Memory B cell (primary cell): Measurements from ENCODE around the gene RASD1.
A peak's percentile ranks its signal among the peaks of the same experiment; 100 is the strongest.

Experiments
- ATAC-seq: fragments of 150-1000 bp; cut with Tn5 transposase; 2 replicates; pipeline ENCODE4 v1.10.0; 2021; ENCODE audit warnings: low read depth, mild to moderate bottlenecking, moderate library complexity
- DNase-seq, 2 donors: peaks; one replicate each; pipeline ENCODE4 v3.0.0; 2022; ENCODE audit warnings: low spot score in 2 of 2
- H3K27ac Mint-ChIP-seq: one replicate; pipeline ENCODE4 v1.8.0; 2022; ENCODE audit warnings: mild to moderate bottlenecking, moderate library complexity, mixed read lengths
- H3K27me3 Mint-ChIP-seq: one replicate; pipeline ENCODE4 v1.8.0; 2022; ENCODE audit warnings: mixed read lengths
- H3K36me3 Mint-ChIP-seq: one replicate; pipeline ENCODE4 v1.8.0; 2022; ENCODE audit warnings: mild to moderate bottlenecking, mixed read lengths
- H3K4me1 Mint-ChIP-seq: one replicate; pipeline ENCODE4 v1.8.0; 2022; ENCODE audit warnings: mixed read lengths
- H3K4me3 Mint-ChIP-seq: one replicate; pipeline ENCODE4 v1.8.0; 2022; ENCODE audit warnings: mild to moderate bottlenecking, moderate library complexity, mixed read lengths
- H3K9me3 Mint-ChIP-seq: one replicate; pipeline ENCODE4 v1.8.0; 2022; ENCODE audit warnings: mixed read lengths

RASD1 gene

GRCh38 chr17:17509601-17510425, 13.6 kb upstream of the RASD1 start:
- peaks cover 2% of the 10 kb centered on the region for H3K27me3 Mint-ChIP-seq
- ATAC-seq (no peak), DNase-seq (no peak)
- no peaks in the 10 kb centered on the region for H3K36me3 Mint-ChIP-seq
- peaks cover 4% of the 10 kb centered on the region for H3K4me1 Mint-ChIP-seq
- H3K27ac Mint-ChIP-seq = peak overlapping the region; percentile 75
- H3K4me3 Mint-ChIP-seq = no peak overlapping the region
- no peaks in the 10 kb centered on the region for H3K9me3 Mint-ChIP-seq

- ATAC-seq (no peak), DNase-seq (no peak)
- Mint-ChIP-seq H3K27me3 (peaks cover 2% of the 10 kb centered on the region), H3K27ac (no peak overlapping the region), H3K4me1 (peaks cover 4% of the 10 kb centered on the region), H3K36me3 (no peaks in the 10 kb centered on the region), H3K9me3 (no peaks in the 10 kb centered on the region), H3K4me3 (no peak overlapping the region)
Observed at GRCh38 chr17:17508646-17509591, 12.7 kb upstream of the RASD1 start.

- no peak for DNase-seq
- ATAC-seq = no peak
- no peak overlapping the region for H3K27ac Mint-ChIP-seq
- H3K27me3 Mint-ChIP-seq = peaks cover 4% of the 10 kb centered on the region
- peaks cover 6% of the 10 kb centered on the region for H3K4me1 Mint-ChIP-seq
- H3K4me3 Mint-ChIP-seq = no peak overlapping the region
- H3K9me3 Mint-ChIP-seq = no peaks in the 10 kb centered on the region
- H3K36me3 Mint-ChIP-seq = no peaks in the 10 kb centered on the region
Observed at GRCh38 chr17:17508019-17508535, 11.9 kb upstream of the RASD1 start.

- ATAC-seq = no peak
Observed at GRCh38 chr17:17507465-17508011, 11.3 kb upstream of the RASD1 start.

DNA sequence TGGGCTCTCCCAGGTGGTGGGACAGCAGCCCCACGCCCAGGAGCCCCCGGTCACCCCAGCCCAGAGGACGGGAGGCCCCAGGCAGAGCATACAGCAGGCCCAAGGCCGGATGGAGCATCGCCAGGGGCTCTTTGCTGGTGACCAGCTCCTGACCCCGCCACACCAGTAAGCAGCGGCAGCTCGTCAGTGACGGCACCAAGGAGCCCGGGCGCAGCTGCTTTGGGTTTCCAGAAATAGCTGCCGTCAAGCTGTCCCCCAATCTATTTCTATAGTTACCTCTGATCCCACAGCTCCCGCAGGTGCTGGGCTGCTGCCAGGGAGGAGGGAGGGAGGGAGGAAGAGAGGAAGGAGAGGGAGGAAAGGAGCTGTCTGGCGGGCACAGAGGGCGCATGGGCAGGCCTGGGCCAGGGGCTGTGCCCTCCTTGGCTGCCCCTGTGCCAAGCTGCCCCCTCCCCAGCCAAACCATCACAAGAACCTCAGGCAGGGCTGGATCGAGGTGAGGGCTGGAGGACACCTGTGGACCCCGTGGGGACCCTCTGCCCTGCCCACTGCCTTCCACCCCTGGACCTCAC, 10.8 kb upstream of the RASD1 start:
- ATAC-seq = no peak
- peaks cover 6% of the 10 kb centered on the region for H3K4me1 Mint-ChIP-seq

More at GRCh38 chr17:17507465-17508011, 11.3 kb upstream of the RASD1 start:
- Mint-ChIP-seq H3K27ac (no peak overlapping the region), H3K4me3 (no peak overlapping the region), H3K36me3 (no peaks in the 10 kb centered on the region), H3K4me1 (peaks cover 6% of the 10 kb centered on the region), H3K9me3 (no peaks in the 10 kb centered on the region), H3K27me3 (peaks cover 6% of the 10 kb centered on the region)
- no peak for DNase-seq

GRCh38 chr17:17506181-17506741, 10.1 kb upstream of the RASD1 start:
- ATAC-seq (no peak), DNase-seq (no peak)
- Mint-ChIP-seq H3K4me3 (no peak overlapping the region), H3K9me3 (no peaks in the 10 kb centered on the region), H3K27ac (no peak overlapping the region), H3K27me3 (peaks cover 10% of the 10 kb centered on the region), H3K36me3 (no peaks in the 10 kb centered on the region), H3K4me1 (peaks cover 6% of the 10 kb centered on the region)

More for the DNA sequence above, 10.8 kb upstream of the RASD1 start:
- Mint-ChIP-seq H3K27me3 (peaks cover 8% of the 10 kb centered on the region), H3K27ac (no peak overlapping the region), H3K4me3 (no peak overlapping the region), H3K9me3 (no peaks in the 10 kb centered on the region), H3K36me3 (no peaks in the 10 kb centered on the region)
- no peak for DNase-seq

GRCh38 chr17:17505610-17506171, 9.5 kb upstream of the RASD1 start:
- ATAC-seq = no peak
- Mint-ChIP-seq H3K27me3 (peaks cover 13% of the 10 kb centered on the region), H3K27ac (no peak overlapping the region), H3K4me3 (no peak overlapping the region), H3K4me1 (peaks cover 6% of the 10 kb centered on the region), H3K9me3 (no peaks in the 10 kb centered on the region), H3K36me3 (no peaks in the 10 kb centered on the region)
- DNase-seq = no peak

- no peak for DNase-seq
- no peak for ATAC-seq
- Mint-ChIP-seq H3K4me3 (no peak overlapping the region), H3K27ac (no peak overlapping the region), H3K36me3 (no peaks in the 10 kb centered on the region), H3K9me3 (no peaks in the 10 kb centered on the region), H3K27me3 (peaks cover 13% of the 10 kb centered on the region), H3K4me1 (peaks cover 6% of the 10 kb centered on the region)
Observed at GRCh38 chr17:17505151-17505550, 9.0 kb upstream of the RASD1 start.

DNA sequence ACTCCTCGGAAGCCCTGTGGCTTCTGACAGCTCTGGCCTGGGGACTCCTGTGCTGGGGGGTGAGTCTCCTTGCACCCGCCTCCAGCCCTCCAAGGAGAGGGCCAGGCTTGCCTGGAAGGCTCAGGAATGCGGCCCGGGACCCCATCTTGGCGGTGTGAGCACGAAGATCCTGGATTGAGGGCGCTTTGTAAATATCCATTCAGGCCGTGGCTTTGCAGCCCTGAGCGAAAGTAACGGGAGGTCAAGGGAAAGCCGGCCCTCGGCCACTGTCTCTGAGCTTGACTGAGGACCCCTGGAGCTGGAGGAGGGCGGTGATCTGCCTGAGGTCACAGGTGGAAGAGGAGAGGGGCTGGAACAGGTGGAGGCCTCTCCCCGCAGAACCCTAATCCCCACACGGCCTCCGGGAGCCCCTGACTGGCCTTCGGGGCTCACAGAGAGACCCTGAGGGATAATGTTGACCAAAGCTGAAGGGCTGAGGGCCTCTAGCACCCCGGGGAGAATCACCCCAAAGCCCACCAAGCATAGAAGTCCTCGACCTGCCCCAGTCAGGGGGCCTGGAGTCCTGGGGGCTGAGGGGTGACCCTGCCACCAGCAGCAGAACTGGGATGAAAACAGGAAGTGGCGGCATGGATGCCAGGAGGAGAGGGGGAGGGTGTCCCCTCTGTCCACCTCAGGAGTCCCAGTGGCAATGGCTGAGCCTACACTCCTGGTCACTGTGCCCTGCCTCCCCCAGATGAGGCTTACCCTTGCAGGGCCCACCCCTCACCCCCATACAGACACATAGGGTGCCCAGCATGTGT, 8.3 kb upstream of the RASD1 start:
- H3K9me3 Mint-ChIP-seq = no peaks in the 10 kb centered on the region
- peaks cover 13% of the 10 kb centered on the region for H3K27me3 Mint-ChIP-seq
- H3K27ac Mint-ChIP-seq = no peak overlapping the region
- no peaks in the 10 kb centered on the region for H3K36me3 Mint-ChIP-seq
- H3K4me1 Mint-ChIP-seq = peaks cover 2% of the 10 kb centered on the region
- DNase-seq (no peak), ATAC-seq (no peak)
- no peak overlapping the region for H3K4me3 Mint-ChIP-seq

GRCh38 chr17:17503566-17504130, 7.5 kb upstream of the RASD1 start:
- no peaks in the 10 kb centered on the region for H3K36me3 Mint-ChIP-seq

GRCh38 chr17:17502741-17503565, 6.8 kb upstream of the RASD1 start:
- peaks cover 13% of the 10 kb centered on the region for H3K27me3 Mint-ChIP-seq
- H3K27ac Mint-ChIP-seq = no peak overlapping the region
- no peaks in the 10 kb centered on the region for H3K9me3 Mint-ChIP-seq
- H3K4me3 Mint-ChIP-seq = no peak overlapping the region
- no peak for ATAC-seq
- H3K36me3 Mint-ChIP-seq = no peaks in the 10 kb centered on the region
- peaks cover 2% of the 10 kb centered on the region for H3K4me1 Mint-ChIP-seq
- DNase-seq = no peak

More at GRCh38 chr17:17503566-17504130, 7.5 kb upstream of the RASD1 start:
- H3K27ac Mint-ChIP-seq = no peak overlapping the region
- DNase-seq (no peak), ATAC-seq (no peak)
- H3K4me1 Mint-ChIP-seq = peaks cover 2% of the 10 kb centered on the region
- no peaks in the 10 kb centered on the region for H3K9me3 Mint-ChIP-seq
- H3K4me3 Mint-ChIP-seq = no peak overlapping the region
- H3K27me3 Mint-ChIP-seq = peaks cover 13% of the 10 kb centered on the region
